ENCODE measurements around the gene KCNIP4.

DNA sequence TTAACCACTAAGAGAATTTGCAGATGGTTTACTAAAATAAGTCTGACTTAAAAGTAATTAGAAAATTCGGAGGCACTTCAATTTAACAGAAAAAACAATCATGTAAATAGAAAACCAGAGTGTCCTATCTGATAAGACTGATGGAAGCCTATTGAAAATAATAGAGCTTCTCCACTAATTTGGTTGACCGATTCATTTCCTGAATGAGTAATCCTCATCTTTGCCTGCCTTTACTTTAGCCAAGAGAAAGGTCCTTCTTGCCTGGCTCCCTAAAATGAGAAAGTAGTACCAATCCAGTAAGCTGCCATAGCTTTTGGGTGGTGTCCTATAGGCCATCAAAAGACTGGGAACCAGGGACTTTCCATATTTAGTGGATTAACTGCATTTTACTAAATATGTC lies 48.4 kb downstream of the KCNIP4 start:
- TF ChIP-seq, protein P1, sequence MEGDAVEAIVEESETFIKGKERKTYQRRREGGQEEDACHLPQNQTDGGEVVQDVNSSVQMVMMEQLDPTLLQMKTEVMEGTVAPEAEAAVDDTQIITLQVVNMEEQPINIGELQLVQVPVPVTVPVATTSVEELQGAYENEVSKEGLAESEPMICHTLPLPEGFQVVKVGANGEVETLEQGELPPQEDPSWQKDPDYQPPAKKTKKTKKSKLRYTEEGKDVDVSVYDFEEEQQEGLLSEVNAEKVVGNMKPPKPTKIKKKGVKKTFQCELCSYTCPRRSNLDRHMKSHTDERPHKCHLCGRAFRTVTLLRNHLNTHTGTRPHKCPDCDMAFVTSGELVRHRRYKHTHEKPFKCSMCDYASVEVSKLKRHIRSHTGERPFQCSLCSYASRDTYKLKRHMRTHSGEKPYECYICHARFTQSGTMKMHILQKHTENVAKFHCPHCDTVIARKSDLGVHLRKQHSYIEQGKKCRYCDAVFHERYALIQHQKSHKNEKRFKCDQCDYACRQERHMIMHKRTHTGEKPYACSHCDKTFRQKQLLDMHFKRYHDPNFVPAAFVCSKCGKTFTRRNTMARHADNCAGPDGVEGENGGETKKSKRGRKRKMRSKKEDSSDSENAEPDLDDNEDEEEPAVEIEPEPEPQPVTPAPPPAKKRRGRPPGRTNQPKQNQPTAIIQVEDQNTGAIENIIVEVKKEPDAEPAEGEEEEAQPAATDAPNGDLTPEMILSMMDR (IDR thresholded peaks at IDR 0.05): no peak
- no peak for TF ChIP-seq POLR2A (IDR thresholded peaks at IDR 0.05)
